ENCODE results near the gene ACACA. TPM values are rescaled to one million over a fixed set of nuclear protein-coding genes. Genes with fewer than 3 reads are reported as not detected.

ACACA gene
- total and polyA plus RNA-seq, 2 experiments from 2014 or later, result 59.6 to 164 TPM

GRCh38 chr17:37373530-37374159 lies 33.0 kb downstream of the ACACA start (continued):
- no peak for TF ChIP-seq ZNF462 (CRISPR knock-in tag; IDR thresholded peaks at IDR 0.05)

GRCh38 chr17:37368577-37368976 lies 38.1 kb downstream of the ACACA start:
- H3K79me2 ChIP-seq (replicated peaks; ENCODE audit: insufficient read depth), result no peaks in the 10 kb centered on the region
- H3K4me3 Mint-ChIP-seq, result no peak overlapping the region
- H3K36me3 Mint-ChIP-seq (ENCODE audit: low read depth), result no peaks in the 10 kb centered on the region
- no peaks in the 10 kb centered on the region for H3K9me2 ChIP-seq (ENCODE audit: insufficient read depth)
- no peak overlapping the region for H3K4me2 ChIP-seq
- H3K27ac ChIP-seq (ENCODE audit: low read depth), result no peak overlapping the region
- H3F3A ChIP-seq (replicated peaks; ENCODE audit: low read depth), result no peaks in the 10 kb centered on the region
- TF ChIP-seq NANOG (IDR thresholded peaks at IDR 0.05; ENCODE audit: borderline replicate concordance) (no peak), STAT1 (IDR thresholded peaks at IDR 0.05; ENCODE audit: unreplicated experiment) (no peak)
- no peak overlapping the region for H3K27ac Mint-ChIP-seq
- no peaks in the 10 kb centered on the region; the same call in 2 of the 3 replicates for H3K4me1 Mint-ChIP-seq
- ATAC-seq (no peak), DNase-seq (ENCODE audit: low spot score) (no peak)
- H3K36me3 ChIP-seq (ENCODE audit: insufficient read depth), result no peaks in the 10 kb centered on the region
- no peaks in the 10 kb centered on the region for H4K20me1 ChIP-seq (replicated peaks; ENCODE audit: insufficient read depth)
- no peaks in the 10 kb centered on the region for H3K4me1 ChIP-seq (ENCODE audit: insufficient read depth)
- H2AFZ ChIP-seq, result no peak overlapping the region
- no peaks in the 10 kb centered on the region for H3K9me3 Mint-ChIP-seq
- no peaks in the 10 kb centered on the region for H3K27me3 Mint-ChIP-seq (ENCODE audit: insufficient read depth, low read depth, poor library complexity)
- H3K27me3 ChIP-seq (ENCODE audit: insufficient read depth), result no peaks in the 10 kb centered on the region
- no peak overlapping the region for H3K4me3 ChIP-seq

- Mint-ChIP-seq H3K4me3 (no peak overlapping the region), H3K36me3 (ENCODE audit: low read depth) (no peaks in the 10 kb centered on the region), H3K27me3 (ENCODE audit: insufficient read depth, low read depth, poor library complexity) (peaks cover 2% of the 10 kb centered on the region), H3K4me1 (peaks cover 2% of the 10 kb centered on the region; the same call in 2 of the 3 replicates), H3K9me3 (no peaks in the 10 kb centered on the region), H3K27ac (no peak overlapping the region)
- no peaks in the 10 kb centered on the region for H3K9me2 ChIP-seq (ENCODE audit: insufficient read depth)
- H3F3A ChIP-seq (replicated peaks; ENCODE audit: low read depth), result no peaks in the 10 kb centered on the region
- H3K4me3 ChIP-seq, result no peak overlapping the region
- TF ChIP-seq ZNF331 (CRISPR knock-in tag; IDR thresholded peaks at IDR 0.05; ENCODE audit: low read depth), result no peak
- no peak for TF ChIP-seq ZNF114 (CRISPR knock-in tag; IDR thresholded peaks at IDR 0.05)
- no peak overlapping the region for H2AFZ ChIP-seq
- H3K27ac ChIP-seq (ENCODE audit: low read depth), result no peak overlapping the region
- no peaks in the 10 kb centered on the region for H3K79me2 ChIP-seq (replicated peaks; ENCODE audit: insufficient read depth)
- no peak overlapping the region for H3K4me2 ChIP-seq
- no peak for ATAC-seq
- no peak for DNase-seq (ENCODE audit: low spot score)
- no peaks in the 10 kb centered on the region for H4K20me1 ChIP-seq (replicated peaks; ENCODE audit: insufficient read depth)
- no peaks in the 10 kb centered on the region for H3K27me3 ChIP-seq (ENCODE audit: insufficient read depth)
- H3K36me3 ChIP-seq (ENCODE audit: insufficient read depth), result no peaks in the 10 kb centered on the region
- H3K4me1 ChIP-seq (ENCODE audit: insufficient read depth), result peaks cover 1% of the 10 kb centered on the region; the same call in 1 of the 2 replicates
Measured at GRCh38 chr17:37365589-37365988, 41.0 kb downstream of the ACACA start.

All from GM23338 (cell line).